HepG2 (cell line): ENCODE data around the gene PNPLA2. TPM values are rescaled to one million over a fixed set of nuclear protein-coding genes. Genes with fewer than 3 reads are reported as not detected.

Experiments used
- ASH2L ChIP-seq: fragments of 300-600, 200-600 bp; sonication (generic); IDR thresholded peaks from 2 replicates; pipeline ENCODE4 v1.7.0; 2017; ENCODE audit warnings: low read depth, mild to moderate bottlenecking, moderate library complexity, mixed read lengths, low read length; ENCODE audit not compliant: insufficient read length
- E2F5 ChIP-seq: sonication (generic); formaldehyde crosslinking; conservative IDR thresholded peaks from 2 replicates; pipeline ENCODE4 v1.4.0; 2020; ENCODE audit warnings: missing genetic modification reagents
- GRHL1 ChIP-seq: sonication (generic); formaldehyde crosslinking; conservative IDR thresholded peaks from 2 replicates; pipeline ENCODE4 v1.8.0; 2022; ENCODE audit warnings: missing genetic modification reagents
- HDAC1 ChIP-seq: sonication (generic); formaldehyde crosslinking; IDR thresholded peaks from 2 replicates; pipeline ENCODE4 v1.5.1; 2020; ENCODE audit warnings: mild to moderate bottlenecking, missing genetic modification reagents
- HMGA1 ChIP-seq: sonication (generic); formaldehyde crosslinking; conservative IDR thresholded peaks from 2 replicates; pipeline ENCODE4 v1.4.0; 2020; ENCODE audit warnings: missing genetic modification reagents
- HNF4A ChIP-seq: sonication (generic); formaldehyde crosslinking; IDR thresholded peaks from 2 replicates; pipeline ENCODE4 v1.4.0; 2020; ENCODE audit warnings: missing genetic modification reagents
- KAT7 ChIP-seq: IDR thresholded peaks from 2 replicates; pipeline ENCODE4 v1.6.1; 2018; ENCODE audit warnings: borderline replicate concordance, missing compliant biosample characterization
- NFIC ChIP-seq: IDR thresholded peaks from 2 replicates; pipeline ENCODE4 v1.6.1; 2012; ENCODE audit warnings: mild to moderate bottlenecking, low read length, inconsistent platforms
- NONO ChIP-seq, 2 experiments: fragments of 450-650 bp in 1 of 2; sonication (generic) in 1 of 2; formaldehyde crosslinking in 1 of 2; IDR thresholded peaks in 1 of 2; conservative IDR thresholded peaks in 1 of 2; 2 replicates each; pipeline versions ENCODE4 v1.6.1 to v1.8.0; 2017 to 2022; ENCODE audit warnings: mild to moderate bottlenecking in 1 of 2, missing genetic modification reagents in 1 of 2, moderate library complexity in 1 of 2
- ONECUT2 ChIP-seq: sonication (generic); formaldehyde crosslinking; IDR thresholded peaks from 2 replicates; pipeline ENCODE4 v1.4.0; 2020; ENCODE audit warnings: missing genetic modification reagents
- RFX3 ChIP-seq: IDR thresholded peaks from 2 replicates; pipeline ENCODE4 v1.6.1; 2016; ENCODE audit warnings: missing biosample characterization, missing genetic modification reagents
- SP1 ChIP-seq, 2 experiments: fragments of 450-650 bp in 1 of 2; sonication (generic) in 1 of 2; formaldehyde crosslinking in 1 of 2; IDR thresholded peaks; 2 replicates each; pipeline versions ENCODE4 v1.4.0 to v1.6.1; 2016 to 2020; ENCODE audit warnings: missing genetic modification reagents in 1 of 2
- ZBTB44 ChIP-seq: sonication (generic); formaldehyde crosslinking; IDR thresholded peaks from 2 replicates; pipeline ENCODE4 v1.4.0; 2020; ENCODE audit warnings: missing genetic modification reagents
- ZNF251 ChIP-seq: sonication (generic); formaldehyde crosslinking; IDR thresholded peaks from 2 replicates; pipeline ENCODE4 v1.9.0; 2021; ENCODE audit warnings: mild to moderate bottlenecking, missing genetic modification reagents
- ZNF30 ChIP-seq: sonication (generic); formaldehyde crosslinking; IDR thresholded peaks from 2 replicates; pipeline ENCODE4 v1.5.0; 2020; ENCODE audit warnings: mild to moderate bottlenecking, missing genetic modification reagents
- ZNF530 ChIP-seq: sonication (generic); formaldehyde crosslinking; IDR thresholded peaks from 2 replicates; pipeline ENCODE4 v1.5.0; 2020; ENCODE audit warnings: low read depth, mild to moderate bottlenecking, missing genetic modification reagents
- ZNF543 ChIP-seq: sonication (generic); formaldehyde crosslinking; IDR thresholded peaks from 2 replicates; pipeline ENCODE4 v1.4.0; 2020; ENCODE audit warnings: mild to moderate bottlenecking, missing genetic modification reagents
- ZNF598 ChIP-seq: sonication (generic); formaldehyde crosslinking; IDR thresholded peaks from 2 replicates; pipeline ENCODE4 v1.5.1; 2020; ENCODE audit warnings: mild to moderate bottlenecking, missing genetic modification reagents, borderline replicate concordance
- ZNF709 ChIP-seq: sonication (generic); formaldehyde crosslinking; IDR thresholded peaks from 2 replicates; pipeline ENCODE4 v1.5.0; 2020; ENCODE audit warnings: mild to moderate bottlenecking, missing genetic modification reagents
- ZNF75D ChIP-seq: sonication (generic); formaldehyde crosslinking; IDR thresholded peaks from 2 replicates; pipeline ENCODE4 v1.8.1; 2023; ENCODE audit warnings: missing genetic modification reagents, mild to moderate bottlenecking, borderline replicate concordance
- ZNF772 ChIP-seq: sonication (generic); formaldehyde crosslinking; IDR thresholded peaks from 2 replicates; pipeline ENCODE4 v1.5.0; 2020; ENCODE audit warnings: mild to moderate bottlenecking, missing genetic modification reagents
- ZNF792 ChIP-seq: IDR thresholded peaks from 2 replicates; pipeline ENCODE4 v1.6.1; 2016
- ZNF839 ChIP-seq: sonication (generic); formaldehyde crosslinking; IDR thresholded peaks from 2 replicates; pipeline ENCODE4 v1.4.0; 2020; ENCODE audit warnings: missing genetic modification reagents, mild to moderate bottlenecking, borderline replicate concordance
- ZSCAN9 ChIP-seq: IDR thresholded peaks from 2 replicates; pipeline ENCODE4 v1.6.1; 2016; ENCODE audit warnings: borderline replicate concordance
- polyA plus RNA-seq, 8 experiments: library from polyadenylated mRNA; depleted of rRNA in 3 of 8; stranded (reverse) in 7 of 8; unstranded in 1 of 8; fragments of >200 nt; fragmentation: Illumina TruSeq in 4 of 8; extraction: Trizol in 4 of 8; gene quantifications; 2 replicates each; pipeline versions ENCODE4 v1.2.1 to v1.2.3, GENCODE V29; 2011 to 2016; ENCODE audit warnings: low read depth in 4 of 8, missing spikeins in 1 of 8, mixed read lengths in 1 of 8; ENCODE audit not compliant: insufficient read depth in 1 of 8
- total RNA-seq, 5 experiments: library from RNA; depleted of rRNA; stranded (reverse); fragments of >200 nt; fragmentation: Illumina TruSeq; extraction: Trizol; gene quantifications; 2 replicates each; pipeline ENCODE4 v1.2.3, GENCODE V29; 2016; ENCODE audit warnings: low read depth in 1 of 5

Gene PNPLA2
- total and polyA plus RNA-seq, 2 of the 13 experiments (the other 11 are each of a cell fraction or from before 2014, with no cell fraction given) = 10.5 to 43.2 TPM

- TF ChIP-seq HDAC1 (CRISPR knock-in tag) = no peak
- no peak for TF ChIP-seq ZNF839
- TF ChIP-seq ZNF598 (CRISPR knock-in tag) = 0 out of 2 replicates have a peak, but pooled peaks have one; percentile 3
- TF ChIP-seq KAT7 (CRISPR knock-in tag) = no peak
- 0 out of 2 replicates have a peak, but pooled peaks have one; percentile 30 for TF ChIP-seq ZNF709
- TF ChIP-seq HNF4A (CRISPR knock-in tag) = no peak
- no peak for TF ChIP-seq E2F5 (CRISPR knock-in tag)
- TF ChIP-seq ZNF530 (CRISPR knock-in tag) = peak; percentile 54; the same call in 1 of the 2 replicates
- TF ChIP-seq ZNF772 (CRISPR knock-in tag) = no peak
- TF ChIP-seq ZNF792 = no peak
- TF ChIP-seq NONO (IDR thresholded peaks at IDR 0.05) = no peak
- no peak; the same call in 1 of the 2 replicates for TF ChIP-seq NONO (CRISPR knock-in tag; conservative IDR thresholded peaks at IDR 0.05)
- TF ChIP-seq ZSCAN9 (CRISPR knock-in tag) = no peak
- no peak for TF ChIP-seq ONECUT2 (CRISPR knock-in tag)
- TF ChIP-seq ASH2L = no peak
- no peak for TF ChIP-seq ZNF75D
- no peak for TF ChIP-seq SP1 (IDR thresholded peaks at IDR 0.05)
- TF ChIP-seq SP1 (CRISPR knock-in tag; IDR thresholded peaks at IDR 0.05) = no peak
- 0 out of 2 replicates have a peak, but pooled peaks have one; percentile 39 for TF ChIP-seq ZNF30
- TF ChIP-seq NFIC = no peak
- TF ChIP-seq ZNF543 (CRISPR knock-in tag) = no peak
- TF ChIP-seq ZNF251 (CRISPR knock-in tag) = no peak
- no peak for TF ChIP-seq GRHL1 (CRISPR knock-in tag)
- TF ChIP-seq RFX3 (CRISPR knock-in tag) = no peak
- no peak for TF ChIP-seq ZBTB44
- no peak for TF ChIP-seq HMGA1 (CRISPR knock-in tag)
Observed at GRCh38 chr11:776561-777287, 42.0 kb upstream of the PNPLA2 start (continued).
